G401 (cell line): ENCODE results near the gene PARD3B. TPM values are rescaled to one million over a fixed set of nuclear protein-coding genes. Genes with fewer than 3 reads are reported as not detected.
A peak's percentile ranks its signal among the peaks of the same experiment; 100 is the strongest.

Experiments
- DNase-seq: peaks from one replicate; pipeline ENCODE4 v3.0.0-alpha.2; 2015; ENCODE audit warnings: low spot score
- in situ Hi-C: cut with HindIII; loops from 2 replicates; pipeline ENCODE4 v1.10.0; 2016; ENCODE audit warnings: low sequenced_read_pairs, mixed read lengths
- total RNA-seq: library from RNA; depleted of rRNA; stranded (reverse); fragments of >200 nt; shearing (Covaris generic); gene quantifications from 2 replicates; pipeline ENCODE4 v1.2.3, GENCODE V29; 2014

The PARD3B gene
- total RNA-seq, 1 experiment from 2014 or later = 2.2 TPM

GRCh38 chr2:204576362-204576979 lies 31.2 kb downstream of the PARD3B start:
- in situ Hi-C loops = no loop called here
- DNase-seq = no peak

- DNase-seq = no peak
- in situ Hi-C loops = no loop called here
Observed at GRCh38 chr2:204578928-204579598, 33.8 kb downstream of the PARD3B start.

GRCh38 chr2:204581946-204582345 lies 36.7 kb downstream of the PARD3B start:
- in situ Hi-C loops = no loop called here
- no peak for DNase-seq

GRCh38 chr2:204583773-204584172 lies 38.5 kb downstream of the PARD3B start:
- no peak for DNase-seq
- in situ Hi-C loops = no loop called here

GRCh38 chr2:204585930-204586329 lies 40.7 kb downstream of the PARD3B start:
- no peak for DNase-seq
- in situ Hi-C loops = no loop called here

GRCh38 chr2:204586444-204587180 lies 41.3 kb downstream of the PARD3B start:
- in situ Hi-C loops = no loop called here
- no peak for DNase-seq

- DNase-seq = no peak
- in situ Hi-C loops = no loop called here
Observed at GRCh38 chr2:204590063-204590462, 44.8 kb downstream of the PARD3B start.

- in situ Hi-C loops = no loop called here
- no peak for DNase-seq
Observed at GRCh38 chr2:204591225-204591624, 46.0 kb downstream of the PARD3B start.

- DNase-seq = no peak
Observed at GRCh38 chr2:204604061-204604460, 58.8 kb downstream of the PARD3B start.

GRCh38 chr2:204608237-204608939 lies 63.1 kb downstream of the PARD3B start:
- in situ Hi-C loops = no loop called here
- DNase-seq = peak; percentile 25

More at GRCh38 chr2:204604061-204604460, 58.8 kb downstream of the PARD3B start:
- in situ Hi-C loops = no loop called here

GRCh38 chr2:204611017-204611631 lies 65.8 kb downstream of the PARD3B start:
- no peak for DNase-seq
- in situ Hi-C loops = no loop called here

GRCh38 chr2:204611764-204612163 lies 66.5 kb downstream of the PARD3B start:
- no peak for DNase-seq
- in situ Hi-C loops = no loop called here

GRCh38 chr2:204613635-204614034 lies 68.4 kb downstream of the PARD3B start:
- in situ Hi-C loops = no loop called here
- no peak for DNase-seq

GRCh38 chr2:204615456-204615855 lies 70.2 kb downstream of the PARD3B start:
- no peak for DNase-seq
- in situ Hi-C loops = no loop called here

GRCh38 chr2:204625135-204625534 lies 79.9 kb downstream of the PARD3B start:
- in situ Hi-C loops = no loop called here
- peak; percentile 9 for DNase-seq

- no peak for DNase-seq
- in situ Hi-C loops = no loop called here
Observed at GRCh38 chr2:204628926-204629712, 83.8 kb downstream of the PARD3B start.

GRCh38 chr2:204632410-204632809 lies 87.1 kb downstream of the PARD3B start:
- DNase-seq = no peak
- in situ Hi-C loops = no loop called here

GRCh38 chr2:204634564-204634963 lies 89.3 kb downstream of the PARD3B start:
- in situ Hi-C loops = no loop called here
- DNase-seq = no peak

GRCh38 chr2:204635478-204635877 lies 90.2 kb downstream of the PARD3B start:
- in situ Hi-C loops = no loop called here
- DNase-seq = no peak
